ENCODE results near the gene ATP6V0A4. TPM values are rescaled to one million over a fixed set of nuclear protein-coding genes. Genes with fewer than 3 reads are reported as not detected.

The ATP6V0A4 gene
- total and polyA plus RNA-seq, 2 donors (not counting 1 experiment from before 2014, with no cell fraction given), result not detected

GRCh38 chr7:138658889-138659288 is 139.1 kb downstream of the ATP6V0A4 start:
- H2AFZ ChIP-seq (ENCODE audit: insufficient read depth, low read depth, low read length, poor library complexity, severe bottlenecking), result no peak overlapping the region

More at GRCh38 chr7:138658889-138659288, 139.1 kb downstream of the ATP6V0A4 start:
- H3K9me3 Mint-ChIP-seq (ENCODE audit: insufficient read depth), result no peaks in the 10 kb centered on the region
- ATAC-seq (ENCODE audit: low read depth) (no peak), DNase-seq (no peak)
- CTCF ChIA-PET, result no interaction called here
- H3K4me1 Mint-ChIP-seq, result peaks cover 1% of the 10 kb centered on the region
- H3K27ac ChIP-seq (ENCODE audit: low read length in 2 of 2), result no peak overlapping the region
- peaks cover 0 to 3% (median 0%) of the 10 kb centered on the region in 4 experiments for H3K27me3 ChIP-seq (replicated peaks in 1 of 4; ENCODE audit: control extremely low read depth in 1 of 4, control insufficient read depth in 3 of 4, insufficient read depth in 4 of 4, low read length in 3 of 4)
- no peaks in the 10 kb centered on the region for H3K36me3 ChIP-seq (replicated peaks in 1 of 2; ENCODE audit: control extremely low read depth in 1 of 2, control insufficient read depth in 1 of 2, extremely low read depth in 1 of 2, insufficient read depth in 2 of 2, low read length in 1 of 2)
- intact Hi-C loops (cut with micrococcal nuclease), result loop anchor here (10.0 kb wide), 1 partner anchor 74 kb away; no protein-coding TSS in a partner anchor
- H3K4me3 ChIP-seq (ENCODE audit: control extremely low read depth in 1 of 5, extremely low read depth in 1 of 5, insufficient read depth in 1 of 5, low read depth in 2 of 5, low read length in 4 of 5), result no peak overlapping the region
- H3K27me3 Mint-ChIP-seq, result no peaks in the 10 kb centered on the region
- no peak overlapping the region for H3K4me2 ChIP-seq (replicated peaks; ENCODE audit: low read depth, low read length, poor library complexity, severe bottlenecking)
- 91% methylated on average over 4 of the region's 4 CpGs for WGBS (ENCODE audit: insufficient coverage)
- no peaks in the 10 kb centered on the region for H3K4me1 ChIP-seq (ENCODE audit: control insufficient read depth in 2 of 2, insufficient read depth in 2 of 2, low read length in 2 of 2)
- POLR2A ChIA-PET, result no interaction called here
- H3K9me3 ChIP-seq (ENCODE audit: control extremely low read depth in 1 of 3, control insufficient read depth in 2 of 3, insufficient read depth in 1 of 3, low read length in 2 of 3), result peaks cover 0 to 8% (median 3%) of the 10 kb centered on the region in 3 donors
- no peaks in the 10 kb centered on the region for H3K79me2 ChIP-seq (ENCODE audit: control insufficient read depth, insufficient read depth, low read length)
- no peak overlapping the region for H3K27ac Mint-ChIP-seq
- H4K20me1 ChIP-seq (ENCODE audit: control insufficient read depth, insufficient read depth, low read length, poor library complexity, severe bottlenecking), result no peaks in the 10 kb centered on the region
- H3K4me3 Mint-ChIP-seq, result no peak overlapping the region
- H3K9ac ChIP-seq (ENCODE audit: low read length), result no peak overlapping the region
- TF ChIP-seq CTCF (IDR thresholded peaks at IDR 0.05) (no peak), EZH2 (IDR thresholded peaks at IDR 0.05; ENCODE audit: borderline replicate concordance, insufficient read depth, low read depth, low read length, poor library complexity, severe bottlenecking) (no peak)

Data from B cell (primary cell).